ENCODE data around the gene ING4. TPM values are rescaled to one million over a fixed set of nuclear protein-coding genes. Genes with fewer than 3 reads are reported as not detected.

Gene ING4
- total RNA-seq, 1 donor from 2014 or later = 135 TPM

DNA sequence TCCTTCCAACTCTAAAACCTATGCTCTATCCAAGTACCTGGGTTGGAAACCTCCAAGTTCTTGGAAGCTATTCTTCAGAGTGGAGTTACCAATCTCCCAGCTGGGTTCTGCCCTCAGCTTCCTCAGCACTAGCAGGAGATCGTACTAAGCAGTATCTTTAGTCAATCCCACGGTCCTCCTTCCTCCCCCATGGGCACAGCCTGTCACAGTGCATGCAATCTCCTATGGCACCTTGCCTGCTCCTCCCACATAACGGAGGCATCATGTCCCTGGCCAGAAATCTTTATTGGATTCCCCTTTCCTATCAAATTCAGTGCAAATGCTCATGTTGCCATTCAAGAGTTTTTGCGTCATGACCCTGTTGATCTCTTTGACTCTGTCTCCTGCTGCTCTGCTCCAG, 21.8 kb downstream of the ING4 start:
- H4K20me1 ChIP-seq (ENCODE audit: low read depth) = no peaks in the 10 kb centered on the region
- H3F3A ChIP-seq (ENCODE audit: low read depth) = peaks cover 5% of the 10 kb centered on the region
- H3K4me1 Mint-ChIP-seq = peaks cover 1% of the 10 kb centered on the region
- TF ChIP-seq, protein P1, sequence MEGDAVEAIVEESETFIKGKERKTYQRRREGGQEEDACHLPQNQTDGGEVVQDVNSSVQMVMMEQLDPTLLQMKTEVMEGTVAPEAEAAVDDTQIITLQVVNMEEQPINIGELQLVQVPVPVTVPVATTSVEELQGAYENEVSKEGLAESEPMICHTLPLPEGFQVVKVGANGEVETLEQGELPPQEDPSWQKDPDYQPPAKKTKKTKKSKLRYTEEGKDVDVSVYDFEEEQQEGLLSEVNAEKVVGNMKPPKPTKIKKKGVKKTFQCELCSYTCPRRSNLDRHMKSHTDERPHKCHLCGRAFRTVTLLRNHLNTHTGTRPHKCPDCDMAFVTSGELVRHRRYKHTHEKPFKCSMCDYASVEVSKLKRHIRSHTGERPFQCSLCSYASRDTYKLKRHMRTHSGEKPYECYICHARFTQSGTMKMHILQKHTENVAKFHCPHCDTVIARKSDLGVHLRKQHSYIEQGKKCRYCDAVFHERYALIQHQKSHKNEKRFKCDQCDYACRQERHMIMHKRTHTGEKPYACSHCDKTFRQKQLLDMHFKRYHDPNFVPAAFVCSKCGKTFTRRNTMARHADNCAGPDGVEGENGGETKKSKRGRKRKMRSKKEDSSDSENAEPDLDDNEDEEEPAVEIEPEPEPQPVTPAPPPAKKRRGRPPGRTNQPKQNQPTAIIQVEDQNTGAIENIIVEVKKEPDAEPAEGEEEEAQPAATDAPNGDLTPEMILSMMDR (IDR thresholded peaks at IDR 0.05) = no peak
- TF ChIP-seq EZH2 (IDR thresholded peaks at IDR 0.05) = no peak
- TF ChIP-seq EZH2phosphoT487 (IDR thresholded peaks at IDR 0.05) = no peak
- no peak overlapping the region for H3K27ac ChIP-seq
- H3K9ac ChIP-seq = no peak overlapping the region
- peaks cover 9% of the 10 kb centered on the region for H3K27me3 ChIP-seq
- no peak overlapping the region for H2AFZ ChIP-seq (replicated peaks)
- H3K79me2 ChIP-seq (ENCODE audit: low read depth) = no peaks in the 10 kb centered on the region
- H3K4me3 Mint-ChIP-seq = no peak overlapping the region
- no peak overlapping the region for H3K27ac Mint-ChIP-seq
- H3K4me3 ChIP-seq = no peak overlapping the region
- peaks cover under 1% of the 10 kb centered on the region for H3K36me3 Mint-ChIP-seq
- no peaks in the 10 kb centered on the region for H3K9me3 Mint-ChIP-seq
- H3K27me3 Mint-ChIP-seq (ENCODE audit: insufficient read depth, low read depth) = peaks cover 14% of the 10 kb centered on the region
- no peak for DNase-seq (ENCODE audit: low spot score)
- no peak overlapping the region for H3K4me2 ChIP-seq
- no peaks in the 10 kb centered on the region for H3K9me3 ChIP-seq (ENCODE audit: low read depth)
- H3K4me1 ChIP-seq = no peaks in the 10 kb centered on the region
- H3K36me3 ChIP-seq = no peaks in the 10 kb centered on the region

DNA sequence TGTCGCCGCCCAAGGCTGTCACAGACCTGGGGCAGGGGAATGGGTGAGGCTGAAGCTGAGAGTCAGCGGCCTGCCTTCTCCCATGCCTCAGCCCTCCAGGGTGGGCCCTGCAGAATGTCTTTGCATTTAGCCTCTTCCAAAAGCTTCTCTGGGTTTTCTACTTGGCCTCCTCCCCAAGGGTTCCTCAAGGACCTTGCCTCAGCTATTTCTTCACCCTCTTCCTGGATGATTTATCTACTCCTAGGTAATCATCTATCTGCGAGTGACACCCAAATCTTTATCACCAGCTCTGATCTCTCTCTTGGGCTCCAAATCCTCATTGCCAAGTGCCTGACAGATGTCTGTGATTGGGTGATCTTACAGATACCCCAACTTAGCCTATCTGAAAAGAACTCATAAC, 22.4 kb downstream of the ING4 start:
- Histone ChIP-seq H3K9me3 (ENCODE audit: low read depth) (no peaks in the 10 kb centered on the region), H4K20me1 (ENCODE audit: low read depth) (no peaks in the 10 kb centered on the region), H3K79me2 (ENCODE audit: low read depth) (no peaks in the 10 kb centered on the region), H3K4me1 (peaks cover 6% of the 10 kb centered on the region), H3K36me3 (no peaks in the 10 kb centered on the region), H2AFZ (replicated peaks) (no peak overlapping the region), H3K4me2 (no peak overlapping the region), H3K9ac (no peak overlapping the region), H3F3A (ENCODE audit: low read depth) (peaks cover 5% of the 10 kb centered on the region), H3K4me3 (no peak overlapping the region), H3K27ac (no peak overlapping the region), H3K27me3 (peaks cover 9% of the 10 kb centered on the region)
- DNase-seq (ENCODE audit: low spot score) = no peak
- H3K36me3 Mint-ChIP-seq = no peaks in the 10 kb centered on the region
- H3K4me1 Mint-ChIP-seq = peaks cover 3% of the 10 kb centered on the region
- no peaks in the 10 kb centered on the region for H3K9me3 Mint-ChIP-seq
- H3K27me3 Mint-ChIP-seq (ENCODE audit: insufficient read depth, low read depth) = peaks cover 11% of the 10 kb centered on the region
- H3K27ac Mint-ChIP-seq = no peak overlapping the region
- no peak overlapping the region for H3K4me3 Mint-ChIP-seq
- TF ChIP-seq EZH2phosphoT487 (IDR thresholded peaks at IDR 0.05) (no peak), EZH2 (IDR thresholded peaks at IDR 0.05) (no peak)
- TF ChIP-seq, protein P1 (IDR thresholded peaks at IDR 0.05) = no peak

DNA sequence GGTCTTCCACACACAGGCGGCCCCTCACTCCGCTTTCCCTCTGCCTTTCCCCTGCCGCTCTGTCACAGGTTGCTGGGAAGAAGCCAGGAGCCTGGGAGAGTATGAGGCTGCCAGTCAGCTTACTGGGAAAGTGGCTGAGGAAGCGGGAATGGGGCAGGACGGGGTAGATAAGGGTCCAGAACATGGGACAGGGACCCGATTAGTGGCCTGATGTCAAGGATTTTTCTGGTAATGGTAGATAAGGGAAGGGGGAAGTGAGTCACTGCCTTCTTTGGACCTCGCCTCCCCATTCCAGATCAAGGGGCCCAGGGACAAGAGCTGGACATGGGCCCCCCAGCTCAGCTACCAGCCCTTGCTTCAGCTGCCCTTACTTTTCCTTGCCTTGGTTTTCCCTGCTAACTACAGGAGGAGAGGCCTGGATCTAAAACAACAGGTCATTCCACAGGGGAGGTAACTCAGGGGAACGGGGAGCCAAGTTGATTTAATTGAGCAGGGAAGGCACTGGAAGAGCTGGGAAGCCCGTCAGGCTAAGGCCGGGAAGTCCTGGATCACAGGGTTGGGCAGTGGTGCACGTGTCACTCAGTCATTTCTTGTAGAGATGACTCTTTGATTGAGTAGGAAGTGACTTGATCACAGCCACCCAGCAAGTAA, 23.6 kb downstream of the ING4 start:
- peaks cover 10% of the 10 kb centered on the region for H3K4me1 ChIP-seq
- no peak overlapping the region for H3K27ac ChIP-seq
- H3K9ac ChIP-seq = no peak overlapping the region
- H4K20me1 ChIP-seq (ENCODE audit: low read depth) = no peaks in the 10 kb centered on the region
- H2AFZ ChIP-seq (replicated peaks) = no peak overlapping the region
- no peaks in the 10 kb centered on the region for H3K36me3 ChIP-seq
- Mint-ChIP-seq H3K27me3 (ENCODE audit: insufficient read depth, low read depth) (peaks cover 12% of the 10 kb centered on the region), H3K27ac (peak overlapping the region; percentile 81), H3K36me3 (no peaks in the 10 kb centered on the region), H3K9me3 (no peaks in the 10 kb centered on the region), H3K4me1 (peaks cover 7% of the 10 kb centered on the region), H3K4me3 (no peak overlapping the region)
- no peaks in the 10 kb centered on the region for H3K79me2 ChIP-seq (ENCODE audit: low read depth)
- no peaks in the 10 kb centered on the region for H3K9me3 ChIP-seq (ENCODE audit: low read depth)
- TF ChIP-seq, protein P1 (IDR thresholded peaks at IDR 0.05) = no peak
- no peak for TF ChIP-seq EZH2 (IDR thresholded peaks at IDR 0.05)
- no peak for TF ChIP-seq EZH2phosphoT487 (IDR thresholded peaks at IDR 0.05)
- H3K4me3 ChIP-seq = no peak overlapping the region
- H3K27me3 ChIP-seq = peaks cover 9% of the 10 kb centered on the region
- no peak overlapping the region for H3K4me2 ChIP-seq
- DNase-seq (ENCODE audit: low spot score) = no peak
- no peaks in the 10 kb centered on the region for H3F3A ChIP-seq (ENCODE audit: low read depth)

All from neural progenitor cell (in vitro differentiated cells).